ENCODE results near the gene ELMO1. TPM values are rescaled to one million over a fixed set of nuclear protein-coding genes. Genes with fewer than 3 reads are reported as not detected.

Gene ELMO1
- total RNA-seq, 1 donor from 2014 or later, result 66.1 TPM

DNA sequence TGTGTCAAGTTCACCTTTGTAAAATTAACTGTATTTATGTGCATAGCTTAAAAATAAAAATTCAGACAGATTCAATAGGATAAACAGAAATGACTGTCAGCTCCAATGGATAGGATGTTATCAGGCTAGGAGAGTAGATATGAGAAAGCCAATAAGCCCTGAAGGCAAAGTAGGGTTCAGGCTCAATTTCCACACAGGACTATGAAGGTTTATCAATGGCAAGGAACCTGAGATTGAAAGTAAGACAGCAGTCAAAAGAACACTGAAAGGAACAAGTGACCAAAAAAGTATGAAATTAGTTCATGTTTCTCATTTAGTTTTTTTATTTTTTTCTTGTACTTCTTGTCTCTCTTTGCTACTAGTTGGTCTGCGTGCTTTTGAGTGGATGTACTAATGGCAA is 121.4 kb downstream of the ELMO1 start:
- TF ChIP-seq, protein P1, sequence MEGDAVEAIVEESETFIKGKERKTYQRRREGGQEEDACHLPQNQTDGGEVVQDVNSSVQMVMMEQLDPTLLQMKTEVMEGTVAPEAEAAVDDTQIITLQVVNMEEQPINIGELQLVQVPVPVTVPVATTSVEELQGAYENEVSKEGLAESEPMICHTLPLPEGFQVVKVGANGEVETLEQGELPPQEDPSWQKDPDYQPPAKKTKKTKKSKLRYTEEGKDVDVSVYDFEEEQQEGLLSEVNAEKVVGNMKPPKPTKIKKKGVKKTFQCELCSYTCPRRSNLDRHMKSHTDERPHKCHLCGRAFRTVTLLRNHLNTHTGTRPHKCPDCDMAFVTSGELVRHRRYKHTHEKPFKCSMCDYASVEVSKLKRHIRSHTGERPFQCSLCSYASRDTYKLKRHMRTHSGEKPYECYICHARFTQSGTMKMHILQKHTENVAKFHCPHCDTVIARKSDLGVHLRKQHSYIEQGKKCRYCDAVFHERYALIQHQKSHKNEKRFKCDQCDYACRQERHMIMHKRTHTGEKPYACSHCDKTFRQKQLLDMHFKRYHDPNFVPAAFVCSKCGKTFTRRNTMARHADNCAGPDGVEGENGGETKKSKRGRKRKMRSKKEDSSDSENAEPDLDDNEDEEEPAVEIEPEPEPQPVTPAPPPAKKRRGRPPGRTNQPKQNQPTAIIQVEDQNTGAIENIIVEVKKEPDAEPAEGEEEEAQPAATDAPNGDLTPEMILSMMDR (IDR thresholded peaks at IDR 0.05; ENCODE audit: unreplicated experiment), result no peak

DNA sequence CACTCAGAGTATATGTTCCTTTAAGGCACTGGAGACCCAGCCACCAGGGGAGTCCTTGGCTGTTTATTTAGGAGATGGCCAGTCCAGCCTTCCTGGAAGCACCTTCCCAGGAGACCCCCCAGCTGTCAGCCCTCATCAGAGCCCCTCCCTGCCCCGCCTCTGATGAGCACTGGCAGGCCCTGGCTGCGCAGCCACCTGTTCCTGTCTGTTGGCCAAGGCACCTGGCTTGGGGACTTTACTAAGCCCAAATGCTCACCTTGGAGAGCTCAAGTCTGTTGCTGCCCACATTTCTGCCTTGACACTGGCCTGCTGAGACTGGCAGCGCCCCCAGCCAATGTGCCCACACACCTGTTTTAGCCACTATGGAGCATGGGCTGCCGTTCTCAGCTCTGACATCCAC is 124.7 kb downstream of the ELMO1 start:
- Mint-ChIP-seq H3K9me3 (ENCODE audit: low read depth) (no peaks in the 10 kb centered on the region), H3K4me1 (ENCODE audit: low read depth) (peaks cover 5% of the 10 kb centered on the region), H3K27ac (peak overlapping the region; percentile 34), H3K4me3 (ENCODE audit: low read depth) (no peak overlapping the region), H3K36me3 (ENCODE audit: insufficient read depth) (peaks cover 7% of the 10 kb centered on the region), H3K27me3 (no peaks in the 10 kb centered on the region)
- TF ChIP-seq, protein P1 (IDR thresholded peaks at IDR 0.05; ENCODE audit: unreplicated experiment), result no peak
- no peak for DNase-seq (ENCODE audit: low spot score, unreplicated experiment)

More for the DNA sequence above, 121.4 kb downstream of the ELMO1 start:
- Mint-ChIP-seq H3K27ac (no peak overlapping the region), H3K9me3 (ENCODE audit: low read depth) (peaks cover 11% of the 10 kb centered on the region), H3K36me3 (ENCODE audit: insufficient read depth) (peaks cover 23% of the 10 kb centered on the region), H3K27me3 (no peaks in the 10 kb centered on the region), H3K4me3 (ENCODE audit: low read depth) (no peak overlapping the region), H3K4me1 (ENCODE audit: low read depth) (peaks cover 10% of the 10 kb centered on the region)
- DNase-seq (ENCODE audit: low spot score, unreplicated experiment), result no peak

DNA sequence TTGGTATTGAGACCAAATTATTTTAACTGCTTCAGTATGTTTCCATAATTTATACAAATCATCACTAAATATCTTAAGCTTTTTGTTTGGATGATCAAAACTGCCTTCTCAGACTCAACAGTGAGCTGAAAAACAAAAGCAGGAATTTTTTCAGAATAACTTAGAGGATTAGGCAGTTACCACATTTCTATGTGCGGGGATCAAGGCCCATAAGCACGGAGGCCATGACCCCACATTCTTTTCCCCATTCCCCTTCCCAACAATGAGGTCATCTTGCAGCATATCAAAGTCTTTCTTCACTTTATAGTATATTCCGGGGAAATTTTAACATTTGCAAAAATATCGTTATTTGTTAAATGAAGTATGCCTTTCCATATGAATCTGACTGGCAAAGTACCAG is 125.8 kb downstream of the ELMO1 start:
- Mint-ChIP-seq H3K4me3 (ENCODE audit: low read depth) (no peak overlapping the region), H3K27ac (no peak overlapping the region), H3K9me3 (ENCODE audit: low read depth) (no peaks in the 10 kb centered on the region), H3K36me3 (ENCODE audit: insufficient read depth) (peaks cover 3% of the 10 kb centered on the region), H3K27me3 (no peaks in the 10 kb centered on the region), H3K4me1 (ENCODE audit: low read depth) (peaks cover 5% of the 10 kb centered on the region)
- no peak for DNase-seq (ENCODE audit: low spot score, unreplicated experiment)
- TF ChIP-seq, protein P1 (IDR thresholded peaks at IDR 0.05; ENCODE audit: unreplicated experiment), result no peak

DNA sequence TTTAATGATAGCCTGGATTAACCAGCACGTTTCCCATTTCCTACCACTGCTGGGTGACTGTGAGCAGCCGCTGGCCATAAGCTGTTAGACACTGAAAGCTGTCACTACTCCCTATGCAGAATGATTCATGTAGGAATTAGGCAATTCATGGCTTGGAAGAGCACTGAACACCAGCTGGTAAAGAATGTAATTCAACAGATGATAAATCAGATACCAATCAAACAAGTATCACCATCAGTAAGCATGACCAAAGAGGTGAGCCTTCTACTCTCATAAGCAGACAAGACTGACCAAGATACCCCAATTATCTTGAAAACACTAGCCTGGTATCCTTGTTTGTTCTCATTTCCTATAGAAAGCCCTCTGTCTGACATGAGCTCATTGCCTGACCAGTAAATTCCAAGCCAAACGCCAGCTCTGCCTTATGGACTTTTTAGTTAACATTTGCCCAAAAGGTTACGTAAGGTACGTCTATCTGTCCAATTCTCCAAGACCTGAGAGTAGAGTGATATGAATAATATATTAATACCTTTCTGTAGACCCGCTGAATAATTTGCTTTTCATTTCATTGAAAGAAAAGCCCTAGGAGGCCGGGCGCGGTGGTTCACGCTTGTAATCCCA is 127.7 kb downstream of the ELMO1 start:
- Mint-ChIP-seq H3K27me3 (no peaks in the 10 kb centered on the region), H3K4me1 (ENCODE audit: low read depth) (no peaks in the 10 kb centered on the region), H3K27ac (peak overlapping the region; percentile 71), H3K36me3 (ENCODE audit: insufficient read depth) (peaks cover 4% of the 10 kb centered on the region), H3K4me3 (ENCODE audit: low read depth) (no peak overlapping the region), H3K9me3 (ENCODE audit: low read depth) (peaks cover 4% of the 10 kb centered on the region)
- no peak for DNase-seq (ENCODE audit: low spot score, unreplicated experiment)
- TF ChIP-seq, protein P1 (IDR thresholded peaks at IDR 0.05; ENCODE audit: unreplicated experiment), result no peak

DNA sequence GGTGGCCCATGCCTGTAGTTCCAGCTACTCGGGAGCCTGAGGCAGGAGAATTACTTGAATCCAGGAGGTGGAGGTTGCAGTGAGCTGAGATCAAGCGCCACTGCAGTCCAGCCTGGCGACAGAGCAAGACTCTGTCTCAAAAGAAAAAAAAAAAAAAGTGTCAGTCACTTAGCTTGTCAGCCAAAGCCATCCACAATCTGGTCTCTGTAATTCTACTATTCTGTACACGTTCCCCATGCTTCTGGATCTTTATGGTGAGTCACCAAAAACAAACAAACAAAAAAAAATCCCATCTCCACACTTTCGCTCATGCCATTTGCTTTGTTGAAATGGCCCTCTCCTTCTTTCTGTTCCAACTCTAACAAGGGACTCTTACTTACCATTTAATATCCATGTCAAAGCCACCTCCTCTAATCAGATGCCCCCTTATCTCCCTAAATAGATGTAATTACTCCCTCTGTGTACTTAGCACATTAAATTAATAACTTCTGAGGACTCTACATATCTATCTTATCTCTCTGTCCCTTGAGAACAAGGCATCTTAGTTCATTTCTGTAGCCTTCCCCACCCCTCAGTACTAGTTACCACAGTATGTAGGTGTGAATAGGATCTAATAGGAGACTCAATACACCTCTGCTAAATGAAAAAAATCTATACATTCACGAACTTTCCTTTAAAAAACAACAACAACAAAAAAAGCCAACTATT is 128.4 kb downstream of the ELMO1 start:
- Mint-ChIP-seq H3K4me3 (ENCODE audit: low read depth) (no peak overlapping the region), H3K4me1 (ENCODE audit: low read depth) (no peaks in the 10 kb centered on the region), H3K36me3 (ENCODE audit: insufficient read depth) (peaks cover 4% of the 10 kb centered on the region), H3K27me3 (no peaks in the 10 kb centered on the region), H3K27ac (no peak overlapping the region), H3K9me3 (ENCODE audit: low read depth) (peaks cover 4% of the 10 kb centered on the region)
- TF ChIP-seq, protein P1 (IDR thresholded peaks at IDR 0.05; ENCODE audit: unreplicated experiment), result no peak
- no peak for DNase-seq (ENCODE audit: low spot score, unreplicated experiment)
